Stimulated activated CD8-positive, alpha-beta memory T cell treated with anti-CD3 and anti-CD28 coated beads, Interleukin-7, amount 100 ng/mL, for 4 hours (primary cell): ENCODE data around the gene SH3PXD2B.
"Not testable (repeated sequence)": the region's sequence is repeated elsewhere in the genome, so short reads cannot be mapped to it uniquely, and the experiment has no call there.

Experiments used
- DNase-seq, 2 donors: peaks; one replicate each; pipeline ENCODE4 v3.0.0-alpha.2; 2020; ENCODE audit warnings: low read depth in 2 of 2

Gene SH3PXD2B

GRCh38 chr5:172368699-172369098 is 85.6 kb downstream of the SH3PXD2B start:
- DNase-seq, result not testable (repeated sequence)

- DNase-seq, result no peak
These were observed 88.2 kb downstream of the SH3PXD2B start for GRCh38 chr5:172365948-172366608.

GRCh38 chr5:172364773-172365172 is 89.6 kb downstream of the SH3PXD2B start:
- DNase-seq, result no peak

- DNase-seq, result no peak
These were observed 91.6 kb downstream of the SH3PXD2B start for GRCh38 chr5:172362755-172363154.

GRCh38 chr5:172361566-172362238 is 92.6 kb downstream of the SH3PXD2B start:
- peak in 1 of 2 donors; percentile 3 for DNase-seq

- no peak for DNase-seq
These were observed 96.0 kb downstream of the SH3PXD2B start for GRCh38 chr5:172358345-172358744.

- DNase-seq, result no peak
These were observed 97.8 kb downstream of the SH3PXD2B start for GRCh38 chr5:172356527-172356926.

GRCh38 chr5:172356047-172356446 is 98.3 kb downstream of the SH3PXD2B start:
- no peak for DNase-seq

- no peak for DNase-seq
These were observed 100.5 kb downstream of the SH3PXD2B start for GRCh38 chr5:172353846-172354245.

GRCh38 chr5:172353271-172353812 is 101.0 kb downstream of the SH3PXD2B start:
- DNase-seq, result no peak

GRCh38 chr5:172352526-172352925 is 101.8 kb downstream of the SH3PXD2B start:
- not testable (repeated sequence) for DNase-seq

- DNase-seq, result no peak
These were observed 103.0 kb downstream of the SH3PXD2B start for GRCh38 chr5:172351240-172351778.

- DNase-seq, result no peak
These were observed 103.8 kb downstream of the SH3PXD2B start for GRCh38 chr5:172350212-172351181.

GRCh38 chr5:172348733-172349132 is 105.6 kb downstream of the SH3PXD2B start:
- not testable (repeated sequence) for DNase-seq

GRCh38 chr5:172348084-172348483 is 106.2 kb downstream of the SH3PXD2B start:
- DNase-seq, result no peak

GRCh38 chr5:172347496-172348052 is 106.8 kb downstream of the SH3PXD2B start:
- no peak for DNase-seq

- DNase-seq, result no peak
These were observed 108.4 kb downstream of the SH3PXD2B start for GRCh38 chr5:172345881-172346280.

GRCh38 chr5:172344855-172345409 is 109.4 kb downstream of the SH3PXD2B start:
- no peak for DNase-seq

- no peak for DNase-seq
These were observed 110.6 kb downstream of the SH3PXD2B start for GRCh38 chr5:172343741-172344140.

- no peak for DNase-seq
These were observed 111.4 kb downstream of the SH3PXD2B start for GRCh38 chr5:172342918-172343317.
